HG03520 (cell line): ENCODE data around the gene UFSP2.

Experiments
- ATAC-seq: cut with Tn5 transposase; IDR thresholded peaks from one replicate; pipeline ENCODE4 v1.9.1; 2021; ENCODE audit warnings: mild to moderate bottlenecking, moderate library complexity; ENCODE audit not compliant: unreplicated experiment

The UFSP2 gene

DNA sequence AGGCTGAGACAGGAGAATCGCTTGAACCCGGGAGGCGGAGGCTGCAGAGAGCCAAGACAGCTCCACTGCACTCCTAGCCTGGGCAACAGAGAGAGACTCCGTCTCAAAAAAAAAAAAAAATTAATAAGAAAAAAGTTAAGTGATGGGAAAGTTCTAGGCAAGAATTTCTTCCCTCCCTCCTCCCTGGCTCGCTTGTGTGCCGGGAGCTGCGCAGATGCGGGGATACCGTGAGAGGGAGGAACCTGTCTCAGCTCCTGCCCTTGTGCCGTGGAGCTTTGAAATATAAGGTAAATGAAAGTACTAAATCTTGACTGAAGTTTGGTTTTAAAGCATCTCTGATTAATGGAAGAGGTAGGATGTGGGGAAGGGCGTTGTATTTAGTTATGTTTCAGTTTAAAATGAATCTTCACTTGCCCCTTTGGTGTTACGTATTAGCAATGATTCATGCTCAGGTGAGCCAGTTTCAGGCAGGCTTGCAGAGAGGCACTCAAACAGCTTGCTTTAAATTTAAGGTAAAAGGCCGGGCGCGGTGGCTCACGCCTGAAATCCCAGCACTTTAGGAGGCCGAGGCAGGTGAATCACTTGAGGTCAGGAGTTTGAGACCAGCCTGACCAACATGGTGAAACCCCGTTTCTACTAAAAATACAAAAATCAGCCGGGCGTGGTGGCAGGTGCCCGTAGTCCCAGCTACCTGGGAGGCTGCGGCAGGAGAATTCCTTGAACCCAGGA is 1.4 kb upstream of the UFSP2 start:
- ATAC-seq = no peak

DNA sequence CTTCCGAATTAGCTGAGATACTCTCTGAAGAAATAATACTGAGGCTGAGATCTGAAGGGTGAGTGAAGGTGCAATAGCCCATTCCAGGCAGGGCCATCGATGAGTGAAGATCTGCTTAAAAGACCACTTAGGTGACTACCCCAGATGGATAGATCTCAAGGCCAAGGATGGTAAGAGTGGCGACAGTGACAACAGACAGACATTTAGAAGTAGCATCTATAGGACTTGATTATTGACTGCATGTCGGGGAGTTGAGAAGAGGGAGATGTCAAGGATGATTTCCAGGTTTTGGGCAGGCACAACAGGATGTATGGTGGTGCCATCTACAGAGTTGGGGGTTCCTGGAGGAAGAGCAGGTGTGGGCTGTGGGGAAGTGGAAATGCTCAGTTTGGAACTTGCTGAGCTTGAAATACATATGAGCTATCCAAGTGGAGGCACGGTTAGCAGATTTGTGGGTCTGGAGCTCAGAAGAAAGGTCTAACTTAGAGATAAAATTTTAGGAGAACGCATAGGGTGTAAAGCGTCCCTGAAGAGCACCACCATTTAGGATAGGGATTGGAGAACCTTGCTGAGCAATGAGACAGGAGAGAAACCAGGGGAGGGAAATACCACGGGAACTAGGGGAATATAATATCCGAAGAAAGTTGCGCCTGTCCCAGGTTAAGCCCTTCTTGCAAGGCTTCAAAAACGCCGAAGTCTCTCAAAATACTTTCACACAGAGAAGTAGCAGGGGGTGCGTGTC is 688 bp downstream of the UFSP2 start:
- no peak for ATAC-seq

DNA sequence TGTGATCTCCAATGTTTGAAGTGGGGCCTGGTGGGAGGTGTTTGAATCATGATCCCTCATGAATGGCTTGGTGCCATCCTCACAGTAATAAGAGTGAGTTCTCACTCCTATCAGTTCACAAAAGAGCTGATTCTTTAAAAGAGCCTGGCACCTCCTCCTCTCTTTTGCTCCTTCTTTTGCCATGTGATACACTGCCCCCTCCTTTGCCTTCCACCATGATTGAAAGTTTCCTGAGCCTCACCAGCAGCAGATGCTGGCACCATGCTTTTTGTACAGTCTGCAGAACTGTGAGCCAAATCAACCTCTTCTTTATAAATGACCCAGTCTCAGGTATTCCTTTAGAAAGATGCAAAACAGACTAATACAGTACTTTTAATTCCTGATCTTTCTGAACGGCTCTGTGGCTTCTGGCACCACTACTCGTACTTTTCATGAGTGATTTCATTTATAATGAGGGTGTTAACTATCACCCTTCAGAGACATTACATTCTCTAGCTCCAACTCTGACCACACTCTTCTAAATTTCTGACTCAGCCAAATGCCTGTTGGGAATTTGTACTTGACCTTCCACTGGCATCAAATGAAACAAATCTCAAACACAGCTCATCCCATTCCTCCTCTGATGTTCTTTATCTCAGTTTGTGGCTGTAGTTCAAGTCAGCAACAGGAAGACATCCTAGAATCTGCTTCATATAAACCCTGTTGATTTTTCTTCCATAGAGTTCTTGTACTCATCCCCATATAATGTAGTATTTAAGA is 4.2 kb downstream of the UFSP2 start:
- ATAC-seq = no peak

DNA sequence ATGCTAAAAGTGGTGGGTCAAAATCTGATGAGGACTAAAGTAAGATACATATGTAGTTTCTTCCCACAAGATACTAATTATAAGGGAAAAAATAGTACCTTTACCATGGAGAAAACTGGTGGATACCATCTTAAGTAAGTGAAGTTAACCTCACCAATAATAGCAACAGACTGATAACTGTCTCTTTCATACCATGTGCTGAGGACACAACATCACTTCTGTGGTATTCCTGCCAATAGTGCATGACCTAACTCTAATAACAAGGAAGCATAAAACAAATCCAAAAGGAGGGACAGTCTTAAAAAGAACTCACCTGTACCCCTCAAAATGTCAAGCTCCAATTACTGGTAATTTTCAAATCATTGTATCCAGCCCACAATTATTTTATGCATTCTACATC is 8.8 kb downstream of the UFSP2 start:
- no peak for ATAC-seq

DNA sequence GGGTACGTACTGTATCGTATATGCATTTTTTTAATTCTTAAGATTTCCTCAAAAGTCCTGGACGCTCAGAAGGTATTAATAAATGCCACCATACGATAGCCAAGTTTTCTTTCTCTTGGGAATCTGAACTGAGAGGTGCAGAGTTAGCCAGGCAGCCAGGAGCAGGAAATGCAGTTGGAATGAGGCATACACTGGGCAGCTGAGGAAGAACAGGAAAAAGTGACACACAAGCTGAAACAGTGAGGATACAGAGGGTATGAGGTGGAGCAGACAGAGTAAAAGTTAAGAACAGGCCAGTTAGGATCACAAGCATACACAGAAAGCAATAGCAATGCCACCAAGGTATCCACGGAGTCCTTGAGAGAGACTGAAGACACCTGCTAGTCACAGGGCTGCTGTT is 13.4 kb downstream of the UFSP2 start:
- ATAC-seq = no peak

DNA sequence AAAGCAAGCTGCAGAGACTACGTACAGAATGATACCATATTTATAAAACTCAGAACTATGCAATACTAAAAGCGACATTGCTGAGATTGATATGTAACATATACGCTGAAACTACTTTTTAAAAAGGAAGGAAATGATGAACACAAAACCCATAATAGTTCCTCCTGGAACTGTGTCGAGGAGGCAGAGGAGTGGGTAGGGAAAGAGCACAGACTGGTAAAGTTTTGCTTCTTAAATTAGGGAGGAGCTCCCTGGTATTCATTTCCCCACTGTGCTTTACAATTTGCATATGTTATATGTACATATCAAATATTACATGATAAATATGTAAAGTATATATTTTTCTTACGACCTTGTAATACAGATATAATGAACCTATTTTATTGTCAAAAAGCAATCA is 13.9 kb downstream of the UFSP2 start:
- ATAC-seq = no peak

DNA sequence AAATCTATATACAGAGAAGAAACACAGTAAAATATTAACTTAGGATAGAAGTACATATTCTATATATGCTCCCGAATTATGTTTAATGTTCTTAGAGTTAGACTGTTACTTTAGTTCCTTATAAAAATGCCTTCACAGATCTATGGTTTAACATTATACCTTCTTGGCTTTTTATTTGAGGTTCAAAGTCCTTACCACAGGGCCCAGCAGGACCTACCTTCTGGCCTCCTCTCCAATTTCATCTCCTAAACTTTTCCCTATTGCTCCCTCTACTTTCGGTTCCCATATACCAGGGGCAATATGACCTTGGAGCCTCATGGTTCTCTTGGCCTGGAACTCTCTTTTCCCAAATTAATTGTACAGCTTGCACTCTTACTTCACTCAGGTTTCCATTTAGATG is 17.3 kb downstream of the UFSP2 start:
- no peak for ATAC-seq

DNA sequence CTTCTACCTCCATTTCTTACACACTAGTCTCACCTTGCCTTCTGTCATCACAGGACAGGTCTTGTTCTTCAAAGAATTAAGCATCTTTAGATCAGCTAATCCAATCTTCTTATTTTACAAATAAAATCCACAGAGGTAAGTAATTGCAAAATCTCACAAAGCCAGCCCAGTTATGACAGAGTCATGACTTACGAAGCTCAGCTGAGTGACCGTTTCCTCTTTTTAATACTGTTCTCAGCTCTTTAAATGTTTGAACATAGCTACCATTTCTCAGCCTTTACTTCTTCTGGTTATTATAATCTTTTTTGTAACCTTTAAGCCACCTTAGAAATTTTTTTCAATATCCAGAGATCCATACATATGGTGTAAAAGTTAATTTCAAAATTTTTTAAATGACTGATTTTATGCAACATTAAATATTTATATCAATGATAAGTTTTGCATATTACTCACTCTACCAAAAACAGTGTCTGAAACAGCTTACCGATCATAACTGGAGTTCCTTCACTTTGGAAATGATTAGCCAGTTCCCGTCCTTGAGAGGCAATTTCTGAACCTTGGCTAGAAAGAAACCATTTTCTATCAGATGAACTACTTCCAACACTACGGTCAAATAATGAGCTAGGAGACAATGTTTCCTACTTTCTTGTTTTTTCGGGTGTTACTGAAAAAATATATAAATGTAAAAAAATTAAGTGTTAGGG is 20.3 kb downstream of the UFSP2 start:
- ATAC-seq = peak; percentile 70

DNA sequence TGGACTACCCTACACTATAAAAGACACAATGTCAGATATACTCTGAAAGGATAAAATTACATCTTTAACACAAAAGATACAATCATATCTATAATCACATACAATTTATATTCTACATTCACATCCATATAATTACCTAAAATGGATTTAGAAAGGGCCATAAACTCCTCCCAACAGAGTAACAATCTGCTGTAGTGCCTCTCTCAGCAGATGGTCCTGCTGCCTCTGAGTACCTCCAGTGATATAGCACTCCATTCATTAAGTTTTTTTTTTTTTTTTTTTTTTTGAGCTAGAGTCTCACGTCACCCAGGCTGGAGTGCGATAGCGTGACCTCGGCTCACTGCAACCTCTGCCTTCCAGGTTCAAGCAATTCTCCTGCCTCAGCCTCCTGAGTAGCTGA is 21.7 kb downstream of the UFSP2 start:
- ATAC-seq = no peak

DNA sequence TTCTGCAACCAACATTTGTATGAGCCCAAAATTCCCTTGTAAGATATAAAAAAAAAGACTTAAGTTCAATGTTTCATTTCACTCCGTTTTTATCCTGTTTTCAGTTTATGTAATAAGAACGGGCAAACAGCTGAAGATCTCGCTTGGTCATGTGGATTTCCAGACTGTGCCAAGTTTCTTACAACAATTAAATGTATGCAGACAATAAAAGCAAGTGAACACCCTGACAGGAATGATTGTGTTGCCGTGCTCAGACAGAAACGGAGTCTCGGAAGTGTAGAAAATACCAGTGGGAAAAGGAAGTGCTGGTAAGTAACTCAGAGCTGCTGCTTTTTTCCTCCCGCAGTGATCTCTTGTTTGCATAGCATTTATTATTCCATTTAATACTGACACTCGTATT is 26.3 kb downstream of the UFSP2 start:
- no peak for ATAC-seq

DNA sequence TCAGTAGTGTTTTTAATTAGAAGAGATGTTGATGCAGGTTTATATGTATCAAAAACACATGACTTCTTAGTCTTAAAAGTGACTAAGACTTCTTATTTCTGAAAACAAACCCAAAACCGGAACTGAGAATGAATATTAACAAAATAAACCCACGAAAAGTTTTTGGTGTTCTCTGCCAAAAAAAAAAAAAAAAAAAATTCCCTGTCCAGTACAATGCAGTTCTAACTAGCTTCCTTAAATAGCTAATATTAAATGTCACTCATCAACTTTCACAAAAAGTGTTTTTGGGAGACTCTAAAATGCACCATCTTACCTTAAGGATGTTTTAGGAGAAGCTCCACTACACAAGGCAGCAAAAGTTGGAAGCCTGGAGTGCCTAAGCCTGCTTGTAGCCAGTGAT is 27.1 kb downstream of the UFSP2 start:
- no peak for ATAC-seq

DNA sequence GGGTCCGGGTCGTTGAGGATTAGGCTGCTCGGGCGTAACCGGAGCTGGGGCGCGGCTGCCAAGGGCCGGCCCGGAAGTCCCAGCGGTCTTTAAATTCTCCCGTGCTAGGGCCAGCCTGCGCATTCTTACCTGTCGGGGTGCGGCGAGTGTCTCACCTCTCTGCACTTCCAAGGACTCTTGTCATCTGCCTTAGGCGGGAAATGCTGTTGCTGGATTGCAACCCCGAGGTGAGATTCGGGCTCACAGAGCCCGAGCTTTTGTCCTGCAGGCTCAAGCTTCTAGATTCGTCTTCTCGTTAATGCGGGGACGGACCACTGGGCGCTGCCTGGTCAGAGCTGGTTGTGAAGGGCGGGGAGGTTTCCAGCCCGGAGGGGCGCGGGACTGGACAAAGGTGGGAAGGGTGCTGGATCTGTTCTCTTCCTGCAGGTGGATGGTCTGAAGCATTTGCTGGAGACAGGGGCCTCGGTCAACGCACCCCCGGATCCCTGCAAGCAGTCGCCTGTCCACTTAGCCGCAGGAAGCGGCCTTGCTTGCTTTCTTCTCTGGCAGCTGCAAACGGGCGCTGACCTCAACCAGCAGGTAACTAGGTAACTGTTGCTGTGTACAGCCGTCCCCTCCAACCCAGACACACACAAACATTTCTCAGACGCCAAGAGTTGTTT is 28.9 kb downstream of the UFSP2 start, which contains the start of gene ANKRD37:
TSS of gene ANKRD37 (plus strand) at position 118 of the 662 bp plus-strand sequence. CDS start at position 201, 83 bp downstream.
- no peak for ATAC-seq

DNA sequence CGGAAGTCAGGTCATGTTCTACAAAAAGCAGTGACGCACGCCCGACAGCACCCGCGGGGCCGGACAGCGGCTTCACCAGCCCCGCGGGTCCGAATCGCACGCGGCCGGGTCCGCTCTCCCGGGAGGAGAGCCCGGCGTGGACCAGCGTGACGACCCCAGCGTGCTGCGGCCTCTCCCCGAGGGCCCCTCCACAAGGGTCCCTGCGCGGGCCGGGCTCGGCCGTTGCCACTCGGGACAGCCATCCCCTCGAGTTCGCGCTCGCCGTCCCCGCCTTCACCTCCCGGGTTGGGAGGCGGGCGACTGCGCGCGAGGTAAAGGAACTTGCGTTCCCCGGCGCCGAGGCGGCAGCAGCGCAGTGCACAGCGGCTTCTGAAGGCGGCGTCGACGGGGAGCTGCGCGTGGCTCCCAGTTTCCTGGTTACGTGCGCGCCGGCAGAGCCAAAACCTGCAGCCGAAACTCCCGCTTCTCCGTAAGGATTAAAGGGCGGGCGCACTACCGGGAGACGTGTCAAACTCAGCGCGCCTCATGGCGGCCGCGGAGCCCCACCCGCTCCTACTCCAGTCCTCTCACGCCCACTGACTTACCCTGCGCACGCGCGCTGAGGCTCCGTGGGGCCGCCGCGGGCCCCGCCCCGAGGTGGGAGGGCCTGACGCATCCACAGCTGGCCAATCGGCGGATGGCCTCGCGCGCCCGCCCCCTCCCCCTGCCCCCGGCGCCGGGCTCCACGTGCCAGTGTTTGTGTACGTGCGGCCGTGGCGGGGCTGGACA is 29.6 kb downstream of the UFSP2 start:
- ATAC-seq = peak; percentile 75

DNA sequence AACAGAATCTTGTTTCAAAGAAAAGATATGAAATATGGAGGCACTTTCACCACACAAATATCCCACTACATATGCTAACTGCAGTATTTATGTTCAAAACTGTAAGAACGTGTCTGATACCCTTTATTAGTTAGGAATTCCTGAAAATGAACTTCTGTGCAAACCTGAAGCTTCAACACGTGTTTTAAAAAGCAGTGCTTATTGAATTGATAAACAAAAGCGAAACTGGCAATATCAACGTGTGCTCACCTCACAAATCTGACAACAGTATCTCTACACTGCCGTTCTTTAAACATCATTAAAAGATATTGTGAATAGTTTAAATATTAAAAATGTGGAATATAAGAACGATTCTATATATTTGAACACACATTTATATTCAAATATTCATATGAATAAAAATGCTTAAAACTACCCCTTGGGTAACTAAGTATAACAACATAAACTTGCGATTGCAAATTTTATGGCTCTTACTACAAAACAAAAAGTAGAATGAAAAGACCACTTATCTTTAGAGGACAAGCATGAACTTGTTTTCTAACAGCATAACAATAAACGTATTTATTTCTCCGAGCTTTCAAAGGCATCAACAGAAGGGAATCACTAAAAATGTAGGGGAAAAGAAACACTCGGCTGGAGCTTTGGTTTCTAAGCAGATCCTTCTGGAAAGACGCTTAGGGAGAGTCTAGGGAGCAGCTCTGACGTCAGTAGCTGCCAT is 30.4 kb downstream of the UFSP2 start, which contains the start of gene LRP2BP:
TSS of gene LRP2BP (minus strand) at position 687 of the 718 bp plus-strand sequence. CDS start 17,738 bp downstream, outside the sequence.
- ATAC-seq = no peak

DNA sequence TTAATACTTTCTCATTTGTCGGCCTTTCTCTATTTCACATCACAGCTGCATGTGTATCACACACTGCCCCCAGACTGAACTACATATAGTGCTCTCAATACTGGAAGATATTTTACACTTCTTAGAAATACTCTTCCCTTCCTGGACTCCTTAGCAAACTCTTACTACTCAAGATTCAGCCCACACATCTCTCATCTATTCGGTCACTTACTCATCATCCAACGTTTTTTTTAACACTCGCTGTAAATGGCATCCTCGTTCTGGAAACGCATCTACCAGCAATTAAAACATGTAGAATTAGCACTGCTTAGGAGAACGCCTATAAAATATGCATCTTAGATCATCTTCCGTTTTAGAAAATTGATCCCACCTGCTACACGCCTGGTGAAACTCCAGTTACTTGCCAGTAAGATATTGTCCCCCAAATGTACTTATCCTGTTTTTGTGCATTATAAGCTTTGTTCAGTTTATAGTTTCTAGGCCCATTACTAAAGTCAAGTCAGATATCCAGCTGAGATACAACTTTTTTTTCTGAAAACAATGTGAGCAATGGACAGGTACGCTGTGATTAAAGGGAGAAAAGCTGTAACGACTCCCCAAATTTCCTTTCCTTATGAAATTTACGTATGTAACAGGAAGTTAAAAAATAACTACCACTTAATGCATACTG is 31.1 kb downstream of the UFSP2 start:
- ATAC-seq = no peak

DNA sequence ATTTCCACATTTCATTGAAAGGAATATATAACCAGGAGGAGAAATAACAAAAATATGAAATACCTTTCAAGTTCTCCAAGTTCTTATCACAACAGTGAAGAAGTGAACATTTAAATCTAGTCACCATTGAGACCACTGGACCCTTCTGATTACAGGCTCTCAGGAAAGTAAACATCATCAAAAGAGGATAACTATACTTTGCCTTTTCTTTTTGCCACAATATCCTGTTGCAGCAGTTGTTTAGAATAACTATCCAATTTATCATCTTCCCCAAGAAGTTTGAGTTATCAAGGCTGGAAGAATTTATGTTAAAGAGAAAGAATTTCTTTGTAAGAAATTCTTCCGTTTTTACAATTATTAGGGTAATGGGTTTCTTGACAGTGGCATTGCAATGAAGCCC is 33.6 kb downstream of the UFSP2 start:
- ATAC-seq = no peak

DNA sequence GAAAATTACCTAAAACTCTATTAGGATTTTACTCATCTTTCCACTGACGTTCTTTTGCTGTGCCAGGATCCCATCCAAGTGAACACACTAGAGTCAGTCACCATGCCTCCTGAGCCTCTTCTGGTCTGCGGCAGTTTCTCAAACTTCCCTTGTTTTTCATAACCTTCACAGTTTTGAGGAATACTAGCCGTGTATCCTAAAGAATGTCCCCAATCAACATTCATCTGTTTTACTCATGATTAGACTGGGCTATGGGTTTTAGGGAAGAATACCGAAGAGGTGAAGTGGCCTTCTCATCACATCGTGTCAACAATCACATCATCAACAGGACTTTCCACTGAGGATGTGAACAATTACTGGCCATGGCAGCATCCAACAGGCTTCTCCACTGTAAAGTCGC is 34.8 kb downstream of the UFSP2 start:
- ATAC-seq = no peak

DNA sequence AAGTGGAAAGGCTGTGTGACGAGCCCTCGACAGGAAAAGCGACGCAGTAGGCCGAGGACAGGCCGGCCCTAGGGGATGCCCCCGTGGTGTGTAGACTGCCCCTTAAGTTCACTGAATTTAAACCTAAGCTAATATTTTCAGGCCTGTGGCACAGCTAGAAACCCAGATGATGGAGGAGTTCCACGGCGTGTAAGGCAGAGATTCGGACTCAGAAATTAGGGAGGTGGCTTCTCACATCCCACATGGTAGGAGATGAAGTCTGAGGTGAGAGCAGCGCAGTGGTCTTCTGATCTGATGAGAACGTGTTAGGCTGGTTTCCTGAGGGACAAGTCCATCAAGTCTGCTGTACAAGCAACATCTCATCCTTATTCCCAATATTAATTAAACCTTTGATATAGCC is 37.8 kb downstream of the UFSP2 start:
- ATAC-seq = no peak

DNA sequence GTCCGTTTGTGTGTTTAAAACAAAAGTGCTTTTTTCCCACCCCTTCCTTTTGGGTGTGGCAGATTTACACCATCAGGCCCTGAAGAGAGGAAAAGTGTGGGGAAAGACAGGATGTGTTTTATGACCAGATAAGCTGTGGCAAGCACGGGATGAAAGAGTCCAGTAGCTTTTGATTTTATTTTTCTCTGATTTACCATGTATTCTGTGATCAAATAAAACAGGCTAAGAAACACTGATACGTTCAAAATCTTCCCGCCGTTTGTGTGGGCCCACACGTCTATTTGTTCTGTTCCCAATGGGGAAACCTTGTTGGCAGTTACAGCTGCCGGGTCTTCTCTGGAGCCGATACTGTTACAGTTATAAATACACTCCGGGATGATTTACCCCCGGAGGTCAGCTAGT is 40.8 kb downstream of the UFSP2 start:
- ATAC-seq = no peak
